Measurements from ENCODE around the gene HIP1R.

The HIP1R gene

GRCh38 chr12:122835750-122836026 lies 431 bp downstream of the HIP1R start:
- DNase-seq: no peak

DNA sequence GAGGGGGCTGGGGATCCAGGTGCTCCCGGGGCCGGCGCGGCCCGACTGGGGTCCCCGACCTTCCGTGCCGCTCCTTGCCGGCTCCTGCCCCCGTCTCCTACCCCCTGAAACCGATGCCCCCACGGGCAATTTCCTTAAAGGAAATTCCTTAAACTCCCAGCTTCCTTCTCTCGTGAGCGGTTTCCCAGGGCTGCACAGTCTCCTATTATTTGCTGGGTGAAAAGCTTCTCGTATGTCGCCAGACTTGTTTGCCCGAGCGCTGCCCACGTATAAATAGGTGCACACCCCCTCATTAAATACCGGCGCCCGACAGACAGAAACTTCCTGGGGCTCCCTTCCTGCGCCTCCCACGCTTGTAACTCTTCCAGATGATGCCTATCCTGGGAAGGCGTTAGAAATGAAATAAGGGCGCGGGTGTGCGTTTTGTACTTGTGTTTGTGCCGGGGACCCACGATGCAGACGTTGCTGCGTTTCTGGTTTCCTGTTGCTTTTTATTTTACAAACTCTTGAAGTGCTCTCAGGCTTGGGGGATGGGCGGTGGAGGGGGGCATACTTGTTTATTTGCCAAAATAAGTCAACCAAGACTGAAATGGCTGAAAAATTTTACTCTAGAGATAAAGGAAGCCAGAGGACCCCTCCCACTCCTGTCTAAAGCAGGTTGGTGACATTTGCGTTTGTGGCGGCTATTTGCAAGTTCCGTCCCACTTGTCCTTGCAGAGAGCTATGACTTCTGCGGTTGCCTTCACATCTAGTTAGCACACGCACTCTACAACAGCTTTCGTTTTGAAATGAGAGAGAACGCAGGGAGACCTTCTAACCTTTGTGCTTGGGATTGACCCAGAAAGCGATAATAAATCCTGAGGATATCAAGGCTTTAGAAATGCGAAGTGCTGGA lies 1.0 kb downstream of the HIP1R start:
- no peak for DNase-seq

- DNase-seq: no peak
These were observed 2.3 kb downstream of the HIP1R start for GRCh38 chr12:122837306-122838265.

DNA sequence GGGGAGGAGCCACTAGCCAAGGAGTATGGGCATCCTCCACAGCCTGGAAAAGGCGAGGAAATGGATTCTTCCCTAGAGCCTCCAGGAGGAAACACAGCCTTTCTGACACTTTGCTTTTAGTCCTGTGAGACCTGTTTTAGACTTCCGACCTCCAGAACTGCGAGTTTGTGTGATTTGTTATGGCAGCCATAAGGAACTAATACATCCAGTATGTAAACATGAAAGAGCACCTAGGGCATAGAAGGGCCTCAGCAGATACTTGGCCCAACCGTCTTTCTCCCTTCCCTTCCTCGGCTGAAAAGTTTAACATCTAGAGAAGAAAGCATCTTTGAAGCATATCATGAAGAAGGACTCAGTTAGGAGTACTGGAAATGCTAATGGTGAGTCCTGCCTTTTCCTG lies 3.6 kb downstream of the HIP1R start:
- no peak for DNase-seq

DNA sequence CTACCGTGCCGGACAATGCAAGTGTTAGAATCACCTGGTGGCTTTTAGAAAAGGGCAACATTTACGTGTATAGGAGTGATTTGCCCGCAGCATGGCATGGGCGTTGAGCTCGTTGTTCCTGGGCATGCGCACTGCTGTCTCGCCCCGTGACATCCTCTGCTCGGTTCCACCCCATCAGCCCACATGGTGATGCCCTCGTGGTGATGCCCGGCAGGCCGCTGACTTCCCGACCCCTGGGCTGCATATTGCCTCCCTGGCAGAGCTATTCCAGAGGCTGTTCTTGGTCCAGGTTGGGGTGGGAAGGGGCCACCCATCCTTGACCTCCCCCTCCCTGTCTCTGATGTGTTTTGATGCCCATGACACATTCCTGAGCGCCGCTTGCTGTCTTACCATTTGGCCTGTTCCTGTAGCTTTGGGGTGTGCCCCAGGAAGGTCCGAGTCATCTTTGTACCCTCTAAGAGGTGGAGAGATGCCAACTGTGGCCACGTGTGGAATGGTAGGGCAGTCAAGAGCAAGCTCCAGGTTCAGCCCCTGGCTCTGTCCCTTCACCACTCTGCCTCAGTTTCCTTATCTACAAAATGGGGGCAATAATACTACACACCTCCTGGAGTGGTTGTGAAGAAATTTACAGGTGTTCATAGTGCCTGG lies 4.8 kb downstream of the HIP1R start:
- DNase-seq: no peak

DNA sequence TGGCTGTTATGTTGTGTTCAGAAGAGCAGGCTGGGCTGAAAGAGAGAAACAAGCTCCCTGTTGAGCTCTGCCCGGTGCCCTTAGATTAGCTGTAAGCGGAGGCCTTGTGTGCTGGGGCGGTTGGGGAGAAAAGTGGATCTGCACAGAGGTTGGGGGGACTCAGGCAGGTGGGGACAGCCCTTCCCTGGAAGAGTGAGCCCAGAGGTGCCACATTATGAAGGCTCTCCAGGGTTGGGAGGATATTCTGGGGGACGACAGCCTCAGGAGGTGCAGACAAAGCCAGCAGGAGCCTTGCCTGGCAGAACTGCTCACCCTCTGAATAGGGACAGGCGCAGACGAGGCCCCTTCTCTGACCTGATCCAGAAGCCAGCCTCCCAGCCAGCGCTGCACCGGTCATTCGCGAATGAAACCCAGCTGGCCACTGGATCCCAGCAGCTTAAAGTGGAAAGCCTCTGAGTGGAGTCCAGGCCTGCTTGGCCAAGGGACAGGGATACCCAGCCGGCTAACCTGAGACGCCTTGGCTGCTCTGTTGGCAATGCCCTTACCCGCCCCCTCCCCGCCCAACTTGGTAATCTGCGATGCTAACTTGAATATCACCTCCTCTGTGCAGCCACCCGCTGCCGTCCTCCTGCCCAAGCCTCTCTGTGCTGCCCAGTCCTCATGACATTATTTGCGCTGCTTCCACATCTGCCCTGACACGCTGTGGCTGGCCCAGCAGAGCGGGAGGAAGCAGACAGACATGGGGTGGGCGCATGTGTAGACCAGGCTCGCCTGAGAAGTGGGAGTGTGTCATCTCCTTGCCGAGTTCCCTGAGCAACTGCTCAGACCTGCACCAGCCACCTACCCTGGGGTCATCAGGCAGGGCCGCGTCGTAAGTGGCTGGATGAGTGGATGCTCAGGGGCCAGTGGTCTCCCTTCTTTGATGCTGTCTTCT lies 5.6 kb downstream of the HIP1R start:
- DNase-seq: no peak

- no peak for DNase-seq
These were observed 6.5 kb downstream of the HIP1R start for GRCh38 chr12:122841544-122842321.

DNA sequence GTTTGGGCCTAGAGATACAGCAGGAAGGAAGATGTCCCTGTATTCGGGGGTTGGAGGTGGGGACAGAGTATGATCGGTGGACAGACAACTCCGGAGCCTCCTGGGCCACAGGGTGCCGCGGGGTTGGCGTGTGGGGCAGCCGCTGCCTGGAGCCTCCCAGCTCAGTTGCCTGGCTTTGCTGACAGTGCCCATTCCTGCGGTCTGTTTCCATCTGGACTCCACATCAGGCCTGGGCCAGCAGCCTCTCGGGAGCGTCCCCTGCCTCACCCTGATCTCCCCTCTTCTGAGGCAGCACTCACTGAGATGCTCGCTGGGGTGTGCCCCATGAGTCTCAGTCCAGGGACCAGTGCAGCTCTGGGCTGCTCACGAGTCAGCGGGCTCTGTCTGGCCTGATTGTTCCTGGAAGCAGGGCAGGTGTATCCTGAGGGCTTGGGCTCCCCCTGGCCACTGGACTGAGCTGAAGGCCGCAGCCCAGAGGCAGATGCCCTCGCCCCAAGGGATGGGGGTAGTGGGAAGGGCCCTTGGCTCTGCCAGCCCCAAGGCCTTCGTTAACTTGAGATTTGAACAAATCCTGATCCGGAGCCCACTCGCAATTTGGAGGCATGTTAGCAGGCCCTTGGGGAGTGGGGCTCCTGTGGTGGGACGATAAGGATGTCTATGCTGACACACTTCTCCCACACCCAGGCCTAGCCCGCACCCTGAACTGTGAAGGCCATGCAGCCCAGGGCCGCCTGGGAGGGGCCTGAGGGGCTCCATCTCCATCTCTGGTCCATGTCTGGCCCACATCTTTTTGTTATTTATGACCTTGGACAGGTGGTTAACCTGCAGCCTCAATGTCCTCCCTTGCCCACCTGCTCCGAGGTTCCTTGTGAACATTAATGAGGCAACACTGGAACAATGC lies 7.5 kb downstream of the HIP1R start:
- no peak for DNase-seq

DNA sequence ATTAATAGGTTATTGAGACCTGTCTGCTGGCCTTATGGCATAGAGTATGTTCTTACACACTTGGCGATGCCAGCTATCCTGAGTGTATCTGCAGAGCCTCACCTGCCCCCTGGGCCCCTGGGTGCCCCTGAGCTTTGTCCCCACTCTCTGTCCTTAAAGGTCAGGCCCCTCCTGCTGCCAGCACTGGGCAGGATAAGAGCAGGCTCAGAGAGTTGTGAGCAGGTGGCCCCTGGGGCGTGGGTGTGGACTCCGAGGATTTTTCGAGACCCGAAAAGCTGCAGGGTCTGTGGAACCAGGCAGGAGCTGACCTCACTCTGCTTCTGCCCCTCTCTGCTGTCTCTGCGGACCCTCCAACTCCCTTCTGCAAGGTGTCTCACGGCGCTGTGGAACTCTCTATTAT lies 8.2 kb downstream of the HIP1R start:
- DNase-seq: no peak

DNA sequence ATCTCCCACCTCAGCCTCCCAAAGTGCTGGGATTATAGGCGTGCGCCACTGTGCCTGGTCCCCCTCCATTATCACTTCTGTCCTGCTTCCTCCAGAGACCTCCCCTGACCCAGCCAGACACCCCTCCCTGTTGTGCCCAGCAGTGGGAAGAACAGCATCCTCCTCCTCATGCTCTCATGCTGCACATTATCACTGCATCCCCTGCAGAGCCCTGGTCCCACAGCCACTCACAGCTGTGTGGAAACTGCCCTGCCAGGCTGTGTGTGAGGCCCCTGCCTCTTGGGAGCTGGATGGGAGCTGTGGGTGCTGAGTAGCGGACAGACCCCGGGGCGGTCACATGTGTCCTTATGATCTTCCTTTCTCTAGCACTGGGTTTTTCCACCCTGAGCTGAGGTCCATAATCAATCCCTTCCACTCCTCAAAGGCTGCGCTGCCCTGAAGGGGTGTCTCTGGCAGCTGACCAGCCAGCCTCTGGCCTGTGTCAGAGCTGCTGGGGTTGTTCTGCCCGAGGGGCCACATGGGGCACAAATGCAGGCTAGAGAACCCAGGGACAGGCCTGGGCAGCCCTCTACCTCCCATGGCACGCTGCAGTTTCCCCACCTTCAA lies 9.2 kb downstream of the HIP1R start:
- no peak for DNase-seq

DNA sequence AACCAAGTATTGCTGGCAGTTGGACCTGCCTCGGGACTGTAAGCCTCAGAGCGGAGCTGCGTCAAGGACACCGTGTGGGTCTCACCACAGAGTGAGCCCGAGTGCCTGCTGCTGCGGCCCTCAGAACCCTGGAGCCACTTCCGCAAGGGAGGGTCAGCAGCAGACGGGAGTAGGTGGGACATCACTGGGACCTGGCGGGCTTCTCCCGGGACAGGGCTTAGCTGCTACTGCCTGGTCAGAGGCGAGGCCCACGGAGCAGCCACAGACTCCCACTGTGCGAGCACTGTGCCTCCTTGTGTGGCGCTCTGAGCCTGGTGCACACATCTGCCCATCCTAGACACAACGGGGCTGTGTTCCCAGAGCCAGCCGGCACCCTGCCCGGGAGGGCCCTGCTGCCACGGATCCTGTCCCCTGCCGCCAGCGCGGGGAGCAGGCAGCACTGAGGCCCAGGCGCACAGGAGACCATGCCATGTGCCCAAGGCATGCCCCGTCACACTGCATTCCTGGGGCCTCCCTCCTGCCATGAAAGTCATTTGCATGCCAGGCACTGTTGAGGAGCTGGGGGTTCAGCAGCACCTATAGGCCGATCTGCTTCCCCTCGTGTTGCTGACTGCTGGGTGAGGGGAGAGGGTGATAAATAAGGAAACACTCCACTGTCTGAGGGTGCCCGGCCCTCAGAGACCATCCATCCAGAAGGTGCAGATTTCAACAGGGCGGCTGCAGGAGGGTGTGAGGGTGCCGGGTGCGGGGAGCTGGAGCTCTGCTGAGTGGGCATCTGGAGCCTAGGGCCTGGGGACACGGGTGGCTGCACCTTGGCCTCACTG lies 10.0 kb downstream of the HIP1R start:
- DNase-seq: no peak

- no peak for DNase-seq
These were observed 10.8 kb downstream of the HIP1R start for GRCh38 chr12:122845865-122846621.

- no peak for DNase-seq
These were observed 11.6 kb downstream of the HIP1R start for GRCh38 chr12:122846622-122847515.

DNA sequence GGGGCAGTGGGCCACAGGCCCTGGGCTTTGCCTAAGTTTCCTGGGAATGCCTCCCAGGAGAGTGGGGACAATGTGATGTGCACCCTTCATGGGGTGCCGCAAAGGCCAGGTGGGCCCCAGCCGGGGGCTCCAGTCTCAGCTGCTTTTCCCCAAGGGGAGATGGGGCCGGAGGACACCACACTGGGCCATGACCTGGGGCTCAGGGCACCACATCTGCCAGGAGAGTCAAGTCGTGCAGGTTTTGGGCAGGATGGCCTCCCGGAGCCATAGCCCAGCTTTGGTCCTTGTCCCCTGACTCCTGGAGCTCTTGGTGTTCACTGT lies 12.2 kb downstream of the HIP1R start:
- no peak for DNase-seq

DNA sequence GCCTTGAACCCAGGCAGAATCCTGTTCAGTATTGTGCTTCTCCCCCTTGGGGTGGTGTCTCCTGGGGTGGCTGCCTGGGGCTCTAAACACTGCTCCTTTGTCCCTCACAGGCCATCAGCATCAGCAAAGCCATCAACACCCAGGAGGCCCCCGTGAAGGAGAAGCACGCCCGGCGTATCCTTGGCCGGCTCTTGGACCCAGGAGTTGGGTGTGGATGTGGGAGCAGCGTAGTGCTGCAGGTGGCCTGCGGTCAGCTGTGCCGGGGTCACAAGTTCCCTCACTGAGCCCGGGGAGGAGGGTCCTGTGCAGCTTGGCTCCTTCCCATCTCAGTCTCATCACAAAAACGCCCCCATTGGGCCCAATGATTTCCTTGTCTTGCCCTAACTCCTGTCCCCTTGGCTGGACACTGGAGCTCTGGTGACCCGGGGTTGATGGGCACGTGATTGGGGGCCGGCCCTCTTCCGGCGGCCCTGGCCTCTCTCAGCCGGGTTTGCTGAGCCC lies 12.7 kb downstream of the HIP1R start:
- no peak for DNase-seq

DNA sequence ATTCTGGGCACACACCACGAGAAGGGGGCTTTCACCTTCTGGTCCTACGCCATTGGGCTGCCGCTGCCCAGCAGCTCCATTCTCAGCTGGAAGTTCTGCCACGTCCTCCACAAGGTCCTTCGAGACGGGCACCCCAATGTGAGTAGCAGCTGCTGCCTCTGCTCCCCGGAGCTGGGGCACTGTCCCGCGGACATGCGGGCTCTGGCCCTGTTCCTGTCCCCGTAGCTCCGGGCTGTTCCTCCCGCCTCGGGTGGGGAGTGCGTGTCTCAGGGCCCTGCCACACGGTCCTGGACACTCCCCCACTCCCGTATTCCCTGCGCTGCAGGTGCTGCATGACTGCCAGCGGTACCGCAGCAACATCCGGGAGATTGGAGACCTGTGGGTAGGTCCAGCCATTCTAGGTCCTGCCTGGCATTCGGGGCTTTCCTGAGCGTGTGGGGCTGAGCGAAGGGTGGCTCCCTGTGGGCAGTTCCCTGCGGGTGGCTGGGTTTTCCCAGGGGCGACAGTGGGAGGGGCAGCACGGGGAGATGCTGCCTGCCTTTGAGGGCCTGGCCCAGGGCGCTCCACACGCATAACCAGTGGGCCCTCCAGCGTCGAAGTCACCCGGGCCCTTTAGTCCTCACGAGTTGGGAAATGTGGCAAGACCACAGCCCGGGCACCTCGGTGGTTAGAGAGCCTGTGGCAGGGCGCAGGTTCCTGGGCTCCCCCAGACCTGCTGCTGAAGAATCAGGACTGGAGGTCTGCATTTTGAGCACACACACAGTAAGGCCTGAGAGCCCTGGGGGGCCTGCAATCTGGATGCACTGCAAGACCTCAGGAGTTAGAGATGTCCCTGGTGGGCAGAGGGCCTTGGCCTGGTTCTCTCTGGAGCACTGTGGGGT lies 13.5 kb downstream of the HIP1R start:
- no peak for DNase-seq
